T-helper 9 cell (primary cell): Measurements from ENCODE around the gene EVL.
"Not testable (repeated sequence)": the region's sequence is repeated elsewhere in the genome, so short reads cannot be mapped to it uniquely, and the experiment has no call there.

Experiments used
- DNase-seq: peaks from one replicate; pipeline ENCODE4 v3.0.0-alpha.2; 2020

The EVL gene

GRCh38 chr14:100176811-100177327 lies 111.6 kb downstream of the EVL start:
- DNase-seq, result no peak

GRCh38 chr14:100178691-100179090 lies 113.5 kb downstream of the EVL start:
- no peak for DNase-seq

GRCh38 chr14:100180671-100181070 lies 115.4 kb downstream of the EVL start:
- not testable (repeated sequence) for DNase-seq

- not testable (repeated sequence) for DNase-seq
Measured at GRCh38 chr14:100181876-100182551, 116.8 kb downstream of the EVL start.

GRCh38 chr14:100187247-100187833 lies 122.1 kb downstream of the EVL start:
- no peak for DNase-seq

GRCh38 chr14:100188392-100189030 lies 123.3 kb downstream of the EVL start:
- no peak for DNase-seq

- DNase-seq, result no peak
Measured at GRCh38 chr14:100190126-100190525, 124.9 kb downstream of the EVL start.

GRCh38 chr14:100191584-100192249 lies 126.5 kb downstream of the EVL start:
- DNase-seq, result no peak

- no peak for DNase-seq
Measured at GRCh38 chr14:100192250-100192671, 127.0 kb downstream of the EVL start.

GRCh38 chr14:100192672-100193416 lies 127.6 kb downstream of the EVL start:
- DNase-seq, result peak; percentile 99
